MCF 10A (cell line): ENCODE measurements around the gene CUBN. TPM values are rescaled to one million over a fixed set of nuclear protein-coding genes. Genes with fewer than 3 reads are reported as not detected.

ENCODE experiments used
- BruUV-seq: library from RNA; stranded (reverse); fragments of 400-500 nt; replicated peaks from 2 replicates; lab custom pipeline; 2021; lab: Mats Ljungman, UMichigan
- CTCF ChIA-PET: fragments of 300-600 bp; sonication (Branson Sonifier 250); formaldehyde crosslinking; extraction: SDS; loops from one replicate; lab custom pipeline; 2021; ENCODE audit warnings: antibody characterized with exemption, inconsistent platforms; lab: Yijun Ruan, JAX
- POLR2A ChIA-PET: fragments of 300-600, 350-650 bp; sonication (Branson Sonifier 250); formaldehyde crosslinking; extraction: SDS; loops from one replicate; lab custom pipeline; 2020; ENCODE audit warnings: antibody characterized with exemption, inconsistent platforms; lab: Yijun Ruan, JAX
- DNase-seq: peaks from one replicate; pipeline ENCODE4 v3.0.0-alpha.2; 2018; ENCODE audit not compliant: unreplicated experiment
- H3K27ac Mint-ChIP-seq: one replicate; pipeline ENCODE4 v1.8.0; 2022; ENCODE audit warnings: mild to moderate bottlenecking, low read depth, mixed read lengths; ENCODE audit not compliant: unreplicated experiment
- H3K27me3 Mint-ChIP-seq: one replicate; pipeline ENCODE4 v1.8.0; 2022; ENCODE audit warnings: mixed read lengths; ENCODE audit not compliant: insufficient read depth, unreplicated experiment
- H3K36me3 Mint-ChIP-seq: one replicate; pipeline ENCODE4 v1.8.0; 2022; ENCODE audit warnings: mild to moderate bottlenecking, moderate library complexity, mixed read lengths; ENCODE audit not compliant: insufficient read depth, unreplicated experiment
- H3K4me1 Mint-ChIP-seq: one replicate; pipeline ENCODE4 v1.8.0; 2022; ENCODE audit warnings: mixed read lengths; ENCODE audit not compliant: insufficient read depth, unreplicated experiment
- H3K4me3 Mint-ChIP-seq: one replicate; pipeline ENCODE4 v1.8.0; 2022; ENCODE audit warnings: mild to moderate bottlenecking, moderate library complexity, mixed read lengths; ENCODE audit not compliant: unreplicated experiment
- H3K9me3 Mint-ChIP-seq: one replicate; pipeline ENCODE4 v1.8.0; 2022; ENCODE audit warnings: mixed read lengths; ENCODE audit not compliant: unreplicated experiment
- intact Hi-C: fragments of 100-400 bp; cut with micrococcal nuclease; formaldehyde crosslinking; loops from 2 replicates; pipeline ENCODE4 v1.14.1; 2022
- total RNA-seq: library from RNA; stranded (reverse); gene quantifications from 2 replicates; pipeline ENCODE4 v1.2.3, GENCODE V29; 2022
- TF ChIP-seq, protein P1 (sequence below): fragments of 200-600 bp; IDR thresholded peaks from one replicate; pipeline ENCODE4 v1.8.0; 2022; ENCODE audit warnings: antibody characterized with exemption, mild to moderate bottlenecking; ENCODE audit not compliant: unreplicated experiment

Gene CUBN
- total RNA-seq, 1 experiment from 2014 or later, result 1.3 TPM

DNA sequence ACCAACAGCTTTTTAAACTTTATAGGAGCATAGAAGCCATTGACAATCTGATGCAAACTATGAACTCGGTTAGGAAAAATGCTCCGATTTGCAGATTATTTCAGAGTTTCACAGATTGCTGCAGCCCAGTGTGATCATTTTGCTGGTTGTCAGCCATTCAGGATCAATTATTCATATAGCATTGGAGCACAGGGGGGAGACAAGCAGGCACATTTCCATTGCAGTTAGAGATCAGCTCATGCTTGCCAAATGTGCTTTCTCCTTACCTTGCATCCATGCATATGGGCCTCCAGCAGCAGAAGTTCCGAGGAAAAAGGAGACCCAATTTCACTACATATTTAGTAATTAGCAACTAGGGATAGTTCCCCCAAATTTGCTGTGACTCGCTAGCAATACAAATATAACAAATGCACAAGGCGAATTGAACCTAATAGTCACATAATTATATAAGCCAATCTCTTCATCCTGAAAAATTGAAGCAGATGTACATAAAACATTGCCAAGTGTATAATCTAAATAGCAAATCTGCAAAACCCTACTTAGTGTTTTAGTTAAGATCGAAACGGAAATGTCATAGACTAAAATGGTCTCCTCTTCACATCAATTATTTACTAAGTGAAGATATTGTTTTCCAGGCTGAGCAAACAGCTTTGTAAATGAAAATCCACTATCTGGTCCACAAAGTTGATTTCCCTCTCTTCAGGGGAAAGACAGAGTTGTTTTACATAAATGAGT, 262.9 kb downstream of the CUBN start:
- DNase-seq, result no peak
- Mint-ChIP-seq H3K4me3 (no peak overlapping the region), H3K9me3 (no peaks in the 10 kb centered on the region), H3K27ac (no peak overlapping the region), H3K4me1 (no peaks in the 10 kb centered on the region), H3K27me3 (no peaks in the 10 kb centered on the region), H3K36me3 (no peaks in the 10 kb centered on the region)
- CTCF ChIA-PET, result interaction anchor here (0.7 kb wide), 1 partner anchor 312 kb away, joined by 3 read pairs; no protein-coding TSS in a partner anchor
- no TSS peak for BruUV-seq
- POLR2A ChIA-PET, result no interaction called here
- TF ChIP-seq, protein P1, sequence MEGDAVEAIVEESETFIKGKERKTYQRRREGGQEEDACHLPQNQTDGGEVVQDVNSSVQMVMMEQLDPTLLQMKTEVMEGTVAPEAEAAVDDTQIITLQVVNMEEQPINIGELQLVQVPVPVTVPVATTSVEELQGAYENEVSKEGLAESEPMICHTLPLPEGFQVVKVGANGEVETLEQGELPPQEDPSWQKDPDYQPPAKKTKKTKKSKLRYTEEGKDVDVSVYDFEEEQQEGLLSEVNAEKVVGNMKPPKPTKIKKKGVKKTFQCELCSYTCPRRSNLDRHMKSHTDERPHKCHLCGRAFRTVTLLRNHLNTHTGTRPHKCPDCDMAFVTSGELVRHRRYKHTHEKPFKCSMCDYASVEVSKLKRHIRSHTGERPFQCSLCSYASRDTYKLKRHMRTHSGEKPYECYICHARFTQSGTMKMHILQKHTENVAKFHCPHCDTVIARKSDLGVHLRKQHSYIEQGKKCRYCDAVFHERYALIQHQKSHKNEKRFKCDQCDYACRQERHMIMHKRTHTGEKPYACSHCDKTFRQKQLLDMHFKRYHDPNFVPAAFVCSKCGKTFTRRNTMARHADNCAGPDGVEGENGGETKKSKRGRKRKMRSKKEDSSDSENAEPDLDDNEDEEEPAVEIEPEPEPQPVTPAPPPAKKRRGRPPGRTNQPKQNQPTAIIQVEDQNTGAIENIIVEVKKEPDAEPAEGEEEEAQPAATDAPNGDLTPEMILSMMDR, result no peak
- intact Hi-C loops, result no loop called here

DNA sequence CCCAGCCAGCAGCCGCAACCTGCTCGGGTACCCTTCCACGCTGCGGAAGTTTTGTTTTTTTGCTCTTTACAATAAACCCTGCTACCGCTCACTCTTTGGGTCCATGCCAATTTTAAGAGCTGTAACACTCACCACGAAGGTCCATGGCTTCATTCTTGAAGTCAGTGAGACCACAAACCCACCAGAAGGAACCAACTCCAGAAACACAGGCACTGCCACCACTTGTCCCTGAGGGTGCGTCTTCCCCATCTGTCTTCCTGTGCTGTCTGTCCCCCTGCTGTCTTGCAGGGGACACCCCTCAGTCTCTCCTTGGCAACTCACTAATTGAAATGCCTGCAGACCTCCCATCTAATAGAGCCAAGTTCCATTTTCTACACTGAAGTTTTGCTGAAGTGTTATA, 263.8 kb downstream of the CUBN start:
- intact Hi-C loops, result no loop called here
- H3K4me3 Mint-ChIP-seq, result no peak overlapping the region
- H3K4me1 Mint-ChIP-seq, result no peaks in the 10 kb centered on the region
- H3K27ac Mint-ChIP-seq, result no peak overlapping the region
- POLR2A ChIA-PET, result no interaction called here
- DNase-seq, result no peak
- BruUV-seq, result no TSS peak
- H3K27me3 Mint-ChIP-seq, result no peaks in the 10 kb centered on the region
- CTCF ChIA-PET, result no interaction called here
- no peaks in the 10 kb centered on the region for H3K36me3 Mint-ChIP-seq
- TF ChIP-seq, protein P1, result no peak
- no peaks in the 10 kb centered on the region for H3K9me3 Mint-ChIP-seq

DNA sequence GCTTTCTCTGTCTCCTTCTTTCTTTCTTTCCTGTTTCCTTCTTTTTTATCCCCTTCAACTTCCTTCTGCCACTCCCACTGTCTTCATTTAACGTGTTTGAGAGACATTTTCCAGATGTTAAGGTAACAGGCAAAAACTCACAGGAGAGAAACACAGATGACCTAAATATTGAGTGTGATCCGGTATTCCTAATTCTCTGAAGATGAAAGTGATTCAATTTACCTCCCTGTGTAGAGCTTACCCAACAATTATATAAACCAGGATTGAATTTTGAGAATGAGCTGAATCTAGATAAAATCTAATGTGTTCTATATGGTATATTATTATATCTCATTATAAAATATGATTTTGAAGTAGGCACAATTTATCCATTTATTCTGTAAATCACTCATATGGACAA, 265.8 kb downstream of the CUBN start:
- POLR2A ChIA-PET, result interaction anchor here (0.7 kb wide), 1 partner anchor 832 kb away, joined by 3 read pairs; no protein-coding TSS in a partner anchor
- no peaks in the 10 kb centered on the region for H3K36me3 Mint-ChIP-seq
- CTCF ChIA-PET, result interaction anchor here (0.6 to 1.1 kb wide), 4 partner anchors 19 to 568 kb away, joined by 3 to 5 read pairs (median 4); no protein-coding TSS in a partner anchor
- H3K27ac Mint-ChIP-seq, result no peak overlapping the region
- H3K4me1 Mint-ChIP-seq, result no peaks in the 10 kb centered on the region
- BruUV-seq, result no TSS peak
- intact Hi-C loops, result no loop called here
- no peak overlapping the region for H3K4me3 Mint-ChIP-seq
- no peaks in the 10 kb centered on the region for H3K27me3 Mint-ChIP-seq
- DNase-seq, result no peak
- TF ChIP-seq, protein P1, result no peak
- no peaks in the 10 kb centered on the region for H3K9me3 Mint-ChIP-seq

DNA sequence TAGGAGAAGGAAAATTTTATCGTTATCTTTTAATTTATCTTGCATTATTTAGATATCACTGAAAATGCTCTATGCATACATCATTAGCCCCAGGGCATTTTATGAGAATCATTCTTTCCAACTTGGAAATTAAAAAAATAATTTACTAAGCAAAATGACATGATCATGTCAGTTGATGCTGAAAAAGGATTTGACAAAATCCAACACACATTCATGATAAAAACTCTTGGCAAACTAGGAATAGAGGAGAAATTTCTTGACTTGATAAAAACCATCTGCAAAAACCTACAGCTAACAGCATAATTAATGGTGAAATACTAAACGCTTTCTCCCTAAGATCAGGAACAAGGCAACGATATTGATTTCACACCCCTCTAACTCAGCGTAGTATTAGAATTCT, 272.2 kb downstream of the CUBN start:
- DNase-seq, result no peak
- ChIA-PET POLR2A (interaction anchor here (1.3 to 1.5 kb wide), 2 partner anchors 14 to 372 kb away, joined by 3 to 5 read pairs; no protein-coding TSS in a partner anchor), CTCF (interaction anchor here (0.5 to 1.3 kb wide), 6 partner anchors 14 to 964 kb away, joined by 3 to 6 read pairs (median 4); no protein-coding TSS in a partner anchor)
- intact Hi-C loops, result loop anchor here (10.0 kb wide), 1 partner anchor 207 kb away; no protein-coding TSS in a partner anchor
- Mint-ChIP-seq H3K4me1 (peaks cover 14% of the 10 kb centered on the region), H3K36me3 (no peaks in the 10 kb centered on the region), H3K9me3 (no peaks in the 10 kb centered on the region), H3K4me3 (no peak overlapping the region), H3K27ac (no peak overlapping the region), H3K27me3 (no peaks in the 10 kb centered on the region)
- BruUV-seq, result no TSS peak
- TF ChIP-seq, protein P1, result no peak
